K562 (cell line): ENCODE measurements around the gene CDS2. TPM values are rescaled to one million over a fixed set of nuclear protein-coding genes. Genes with fewer than 3 reads are reported as not detected.

Source experiments
- ARID3B ChIP-seq: fragments of 250-450 bp; sonication (Bioruptor Pico); IDR thresholded peaks from 2 replicates; pipeline ENCODE4 v1.4.0; 2020; ENCODE audit warnings: borderline replicate concordance
- ATF7 ChIP-seq: fragments of 450-650 bp; IDR thresholded peaks from 2 replicates; pipeline ENCODE4 v1.7.1; 2014; ENCODE audit warnings: mild to moderate bottlenecking, moderate library complexity
- E2F3 ChIP-seq: fragments of 250-450 bp; sonication (Bioruptor Pico); IDR thresholded peaks from 2 replicates; pipeline ENCODE4 v1.4.0; 2020; ENCODE audit warnings: mild to moderate bottlenecking
- EP300 ChIP-seq: IDR thresholded peaks from 2 replicates; pipeline ENCODE4 v1.6.1; 2012; ENCODE audit warnings: low read length, improper control_type of control experiment
- GTF2A2 ChIP-seq: IDR thresholded peaks from 2 replicates; pipeline ENCODE4 v1.6.1; 2016; ENCODE audit warnings: mild to moderate bottlenecking, missing genetic modification characterization, missing compliant biosample characterization
- GTF2E2 ChIP-seq: fragments of 200-800 bp; sonication (Bioruptor generic); IDR thresholded peaks from 2 replicates; pipeline ENCODE4 v1.6.1; 2016; ENCODE audit warnings: missing genetic modification characterization, missing compliant biosample characterization
- HINFP ChIP-seq: fragments of 450-650 bp; conservative IDR thresholded peaks from 2 replicates; pipeline ENCODE4 v1.6.1; 2016; ENCODE audit warnings: missing genetic modification characterization, low read depth, mild to moderate bottlenecking, control low read depth, missing compliant biosample characterization
- HMGXB4 ChIP-seq: sonication (generic); formaldehyde crosslinking; IDR thresholded peaks from 2 replicates; pipeline ENCODE4 v1.8.1; 2023; ENCODE audit warnings: mild to moderate bottlenecking, missing genetic modification reagents
- HOMEZ ChIP-seq: fragments of 250-450 bp; sonication (Bioruptor Pico); IDR thresholded peaks from 2 replicates; pipeline ENCODE4 v1.4.0; 2020; ENCODE audit warnings: mild to moderate bottlenecking, moderate library complexity
- PURB ChIP-seq: sonication (generic); formaldehyde crosslinking; IDR thresholded peaks from 2 replicates; pipeline ENCODE4 v1.9.0; 2021; ENCODE audit warnings: low read depth, mild to moderate bottlenecking, missing genetic modification reagents
- RBM25 ChIP-seq: fragments of 200-400 bp; formaldehyde crosslinking; IDR thresholded peaks from 2 replicates; pipeline ENCODE4 v1.6.1; 2018; ENCODE audit warnings: low read length, low read depth, moderate library complexity; ENCODE audit not compliant: severe bottlenecking
- RBM34 ChIP-seq: fragments of 200-400 bp; formaldehyde crosslinking; IDR thresholded peaks from 2 replicates; pipeline ENCODE4 v1.6.1; 2018; ENCODE audit warnings: low read length, borderline replicate concordance; ENCODE audit not compliant: insufficient read depth
- SFPQ ChIP-seq: fragments of 200-400 bp; formaldehyde crosslinking; IDR thresholded peaks from 2 replicates; pipeline ENCODE4 v1.6.1; 2017; ENCODE audit warnings: mild to moderate bottlenecking, low read depth, low read length, moderate library complexity
- SMAD1 ChIP-seq: fragments of 150-350 bp; IDR thresholded peaks from 2 replicates; pipeline ENCODE4 v1.6.1; 2014; ENCODE audit warnings: low read length, low read depth; ENCODE audit not compliant: partially characterized antibody
- ZBTB9 ChIP-seq: fragments of 450-650 bp; formaldehyde crosslinking; IDR thresholded peaks from 2 replicates; pipeline ENCODE4 v1.4.0; 2020; ENCODE audit warnings: mild to moderate bottlenecking, moderate library complexity
- ZNF282 ChIP-seq: sonication (generic); formaldehyde crosslinking; IDR thresholded peaks from 2 replicates; pipeline ENCODE4 v1.8.1; 2023; ENCODE audit warnings: missing genetic modification reagents
- polyA plus RNA-seq, 8 experiments: library from polyadenylated mRNA; depleted of rRNA in 4 of 8; stranded (reverse) in 5 of 8; unstranded in 3 of 8; fragments of >200 nt; fragmentation: Nextera tagmentation in 2 of 8; fragmentation: Illumina TruSeq in 1 of 8; extraction: Ambion mirVana in 2 of 8; extraction: Trizol in 1 of 8; gene quantifications; 2 replicates each; pipeline versions ENCODE4 v1.2.1 to v1.2.3, GENCODE V29; 2011 to 2014; ENCODE audit warnings: inconsistent platforms in 1 of 8, missing spikeins in 1 of 8
- total RNA-seq, 7 experiments: library from RNA; depleted of rRNA in 6 of 7; stranded (reverse); fragments of >200 nt in 6 of 7; fragmentation: Illumina TruSeq in 2 of 7; extraction: Trizol in 2 of 7; gene quantifications; 2 replicates each; pipeline versions ENCODE4 v1.2.1 to v1.2.3, GENCODE V29; 2011 to 2021; ENCODE audit warnings: low replicate concordance in 1 of 7

Gene CDS2
- total and polyA plus RNA-seq, 9 of the 15 experiments (the other 6 are each of a cell fraction or from before 2014, with no cell fraction given), result 6.4 to 46.4 (median 12.2) TPM

GRCh38 chr20:5119435-5120184 is 7.2 kb upstream of the CDS2 start, which contains the start of gene PCNA (continued):
- TF ChIP-seq HMGXB4, result peak; percentile 94
- TF ChIP-seq RBM34, result no peak
- TF ChIP-seq GTF2E2 (tag), result peak; percentile 77; the same call in 1 of the 2 replicates
- no peak for TF ChIP-seq ZBTB9
- no peak for TF ChIP-seq EP300
- TF ChIP-seq PURB, result no peak
- TF ChIP-seq SMAD1, result no peak
- TF ChIP-seq GTF2A2 (tag), result no peak
- peak; percentile 70 for TF ChIP-seq ATF7
- TF ChIP-seq ZNF282 (CRISPR knock-in tag), result 0 out of 2 replicates have a peak, but pooled peaks have one; percentile 98
- TF ChIP-seq E2F3 (CRISPR knock-in tag), result 0 out of 2 replicates have a peak, but pooled peaks have one; percentile 8
- TF ChIP-seq HINFP (tag), result no peak
- no peak for TF ChIP-seq ARID3B
- peak; percentile 94 for TF ChIP-seq RBM25
- no peak for TF ChIP-seq HOMEZ (CRISPR knock-in tag)
- no peak for TF ChIP-seq SFPQ
